Purkinje cell (primary cell): ENCODE results near the gene PSD. TPM values are rescaled to one million over a fixed set of nuclear protein-coding genes. Genes with fewer than 3 reads are reported as not detected.

Experiments used
- polyA plus RNA-seq: library from polyadenylated mRNA; unstranded; fragments of >200 nt; fragmentation: Nextera tagmentation; gene quantifications from 2 replicates; pipeline ENCODE4 v1.2.1, GENCODE V29; 2014

PSD gene
- 1.1 and 1.7 TPM in 2 replicates for polyA plus RNA-seq

DNA sequence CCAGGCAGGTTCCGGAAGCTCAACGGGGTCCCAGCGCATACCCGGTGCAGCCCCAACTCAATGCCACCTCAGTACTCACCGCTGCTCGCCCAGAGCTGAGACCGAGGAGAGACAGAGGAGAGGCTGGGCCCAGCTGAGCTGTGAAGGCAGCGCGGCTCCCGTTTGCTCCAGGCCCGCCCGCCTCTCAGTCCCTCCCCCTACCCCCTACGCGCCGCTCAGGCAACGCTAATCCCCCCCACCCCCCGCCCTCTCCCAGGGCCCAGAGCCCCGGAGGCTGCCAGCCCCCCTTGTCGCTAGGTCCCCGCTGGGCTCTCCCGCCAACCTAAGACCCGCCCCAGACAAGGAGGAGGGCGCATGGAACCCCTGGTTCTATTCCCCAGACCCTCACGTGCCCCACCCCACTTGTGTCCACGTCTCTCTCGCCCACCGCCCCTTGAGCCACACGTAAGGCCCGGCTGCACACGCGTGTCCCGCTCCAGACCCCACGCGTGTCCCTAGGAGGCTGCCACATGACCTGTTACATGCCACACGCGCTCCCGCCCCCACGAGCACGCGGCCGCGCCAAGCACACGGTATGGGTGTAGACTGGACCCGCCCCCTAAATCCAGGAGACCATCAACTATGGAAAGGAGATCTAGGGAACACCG lies at the start of gene PSD:
TSS of gene PSD (minus strand) at position 164 of the 647 bp plus-strand sequence. CDS start 1,747 bp downstream, outside the sequence.

DNA sequence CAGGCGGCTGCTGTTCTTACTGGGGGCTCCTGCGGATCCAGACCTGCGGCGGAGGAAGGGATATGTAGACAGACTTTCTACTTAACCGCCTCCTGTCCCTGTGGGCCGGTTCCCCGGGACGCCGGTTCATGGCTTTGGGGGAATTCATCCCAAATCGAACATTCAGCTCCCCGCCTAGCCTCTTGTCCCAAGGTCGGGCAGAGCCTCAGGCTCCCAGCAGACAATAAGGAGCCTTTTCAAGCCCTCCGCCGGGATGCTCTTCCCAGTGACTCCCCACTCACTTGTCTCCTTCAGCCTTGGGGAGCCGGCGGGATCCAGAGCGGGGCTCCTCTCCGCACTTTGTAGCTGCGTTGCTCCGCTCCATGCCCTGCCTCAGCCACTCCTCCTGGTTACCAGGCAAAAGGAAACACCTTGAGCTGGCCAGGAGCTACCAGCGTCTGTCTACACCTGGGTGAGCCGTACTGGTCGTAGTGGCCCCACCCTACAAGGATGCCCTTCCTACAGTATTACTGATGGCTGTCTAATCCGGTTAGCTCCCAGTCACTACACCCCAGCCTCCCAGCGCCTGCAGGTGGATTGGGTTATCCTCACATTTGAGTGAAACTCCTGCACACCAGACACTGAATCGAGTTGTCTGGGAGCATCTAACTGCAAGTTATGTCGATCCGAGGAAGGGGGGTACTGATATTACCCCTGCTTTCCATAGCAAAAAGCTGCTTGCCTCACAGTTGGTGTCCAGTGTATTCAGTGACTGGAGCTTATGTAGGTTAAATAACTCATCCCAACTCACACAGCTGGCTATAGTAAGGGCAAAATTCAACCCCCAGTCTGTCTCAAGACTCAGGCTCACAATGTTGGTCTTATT lies 32.8 kb upstream of the PSD start, which contains the start of gene C10orf95:
TSS of gene C10orf95 (minus strand) at position 439 of the 865 bp plus-strand sequence. CDS start 450 bp downstream, outside the sequence.

DNA sequence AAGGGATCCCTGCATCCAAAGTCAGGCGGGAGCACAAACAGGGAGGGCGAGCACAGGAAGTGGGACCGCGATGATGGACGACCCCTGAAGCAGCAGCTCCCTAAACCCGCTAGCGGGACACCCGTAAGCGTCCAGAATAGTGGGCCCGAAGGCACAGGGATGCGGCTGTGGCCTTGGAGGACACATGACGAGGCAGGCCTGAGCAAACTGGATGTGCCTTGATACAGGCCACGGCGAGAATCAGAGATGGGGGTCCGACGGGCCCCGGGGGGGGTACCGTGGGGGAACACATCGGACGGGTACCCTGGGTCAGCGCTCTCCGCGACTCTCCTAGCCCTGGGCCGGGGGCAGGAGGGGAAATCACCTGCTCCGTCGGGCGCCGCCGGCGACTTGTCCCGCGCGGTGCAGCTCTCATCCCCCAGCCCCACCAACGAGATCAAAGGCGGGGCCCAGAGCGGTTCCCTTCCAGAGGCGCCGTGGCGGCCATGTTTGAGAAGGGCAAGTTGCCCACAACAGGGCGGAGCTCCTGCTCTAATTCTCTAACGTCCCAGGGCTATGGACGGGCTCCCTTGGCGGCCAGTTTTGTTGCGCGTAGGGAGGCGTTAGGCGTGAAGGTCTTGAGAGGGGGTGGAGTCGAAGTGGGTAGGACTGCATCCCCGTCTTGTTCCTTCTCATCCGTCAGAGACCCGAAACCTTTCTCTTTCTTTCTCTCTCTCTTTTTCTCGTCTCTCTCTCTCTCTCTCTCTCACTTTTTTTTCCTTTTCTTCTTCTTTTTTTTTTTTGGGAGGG lies 13.8 kb upstream of the PSD start, which contains the start of gene CUEDC2:
TSS of gene CUEDC2 (minus strand) at position 413 of the 789 bp plus-strand sequence. CDS start 7,386 bp downstream, outside the sequence.

GRCh38 chr10:102420714-102421506 lies 2.3 kb upstream of the PSD start, which contains the start of gene FBXL15:
FBXL15 (plus strand) TSS chr10:102420836; CDS start chr10:102421130, 294 bp downstream.

DNA sequence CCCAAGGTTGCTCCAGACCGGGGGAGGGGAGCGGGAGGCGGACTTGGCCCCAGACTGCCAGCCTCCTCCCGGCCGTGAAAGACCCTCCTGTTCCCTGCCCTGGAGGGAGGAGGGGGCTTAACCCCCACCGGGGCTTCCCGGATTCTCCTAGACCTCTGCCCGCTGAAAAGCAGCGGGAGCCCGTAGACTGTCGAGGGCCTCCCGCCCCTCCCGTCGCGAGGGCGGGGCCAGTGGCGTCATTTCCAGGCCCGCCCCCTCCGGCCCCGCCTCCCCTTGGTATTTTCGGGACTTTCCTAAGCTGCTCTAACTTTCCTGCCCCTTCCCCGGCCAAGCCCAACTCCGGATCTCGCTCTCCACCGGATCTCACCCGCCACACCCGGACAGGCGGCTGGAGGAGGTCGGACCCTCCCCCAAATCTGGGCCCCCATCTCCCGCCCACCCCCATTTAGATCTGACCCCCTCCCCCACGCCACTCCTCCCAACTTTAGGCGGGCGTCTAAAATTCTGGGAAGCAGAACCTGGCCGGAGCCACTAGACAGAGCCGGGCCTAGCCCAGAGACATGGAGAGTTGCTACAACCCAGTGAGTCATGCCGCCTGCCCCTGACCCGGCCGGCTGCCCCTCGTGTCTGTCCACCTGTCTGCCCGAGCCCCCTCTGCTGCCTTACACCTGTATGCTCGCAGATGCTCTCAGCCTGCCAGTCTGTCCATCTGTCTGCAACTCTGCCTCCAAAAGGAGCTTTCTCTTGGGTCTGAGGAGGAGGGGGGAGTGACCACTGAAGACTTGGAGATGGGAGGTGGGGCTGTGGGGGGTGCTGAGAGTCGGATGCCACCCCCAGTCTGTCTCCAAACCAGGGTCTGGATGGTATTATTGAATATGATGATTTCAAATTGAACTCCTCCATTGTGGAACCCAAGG lies 22.9 kb downstream of the PSD start, which contains the start of gene NFKB2:
TSS of gene NFKB2 (plus strand) at position 306 of the 917 bp plus-strand sequence. CDS start at position 561, 255 bp downstream.

Other genes starting within 250 kb of the PSD start
- gene ELOVL3, start 192.5 kb downstream of the PSD start, polyA plus RNA-seq, result 1.8 and 3.2 TPM in 2 replicates
- 0.28 TPM in 1 of 2 replicates, not detected in the other for gene PITX3, start 177.3 kb downstream of the PSD start, polyA plus RNA-seq
- gene GBF1, start 173.3 kb downstream of the PSD start, polyA plus RNA-seq, result 16.2 and 16.4 TPM in 2 replicates
- not detected in 2 replicates for gene NFKB2, start 23.1 kb downstream of the PSD start, polyA plus RNA-seq
- 9.2 and 23.8 TPM in 2 replicates for gene FBXL15, start 2.1 kb upstream of the PSD start, polyA plus RNA-seq
- 42.7 and 48.3 TPM in 2 replicates for gene CUEDC2, start 13.8 kb upstream of the PSD start, polyA plus RNA-seq
- gene C10orf95, start 32.8 kb upstream of the PSD start, polyA plus RNA-seq, result not detected in 2 replicates
- gene ACTR1A, start 83.9 kb upstream of the PSD start, polyA plus RNA-seq, result 94.0 and 138 TPM in 2 replicates
- 0.47 and 0.94 TPM in 2 replicates for gene SUFU, start 85.2 kb upstream of the PSD start, polyA plus RNA-seq
- gene TRIM8, start 225.7 kb upstream of the PSD start, polyA plus RNA-seq, result 25.4 and 27.6 TPM in 2 replicates